GM19455 (cell line): ENCODE data around the gene CDCA7L.
A peak's percentile ranks its signal among the peaks of the same experiment; 100 is the strongest.
"Not testable (repeated sequence)": the region's sequence is repeated elsewhere in the genome, so short reads cannot be mapped to it uniquely, and the experiment has no call there.

Source experiments
- ATAC-seq: cut with Tn5 transposase; IDR thresholded peaks from one replicate; pipeline ENCODE4 v1.9.1; 2021; ENCODE audit not compliant: unreplicated experiment

Gene CDCA7L

GRCh38 chr7:21944616-21945453 is 864 bp downstream of the CDCA7L start:
- no peak for ATAC-seq

- no peak for ATAC-seq
These were observed 2.3 kb downstream of the CDCA7L start for GRCh38 chr7:21943436-21943835.

- ATAC-seq, result no peak
These were observed 2.7 kb downstream of the CDCA7L start for GRCh38 chr7:21942955-21943354.

- no peak for ATAC-seq
These were observed 4.0 kb downstream of the CDCA7L start for GRCh38 chr7:21941611-21942141.

GRCh38 chr7:21939858-21940372 is 5.8 kb downstream of the CDCA7L start:
- no peak for ATAC-seq

- ATAC-seq, result peak; percentile 76
These were observed 6.4 kb downstream of the CDCA7L start for GRCh38 chr7:21939136-21939857.

- no peak for ATAC-seq
These were observed 7.2 kb downstream of the CDCA7L start for GRCh38 chr7:21938463-21938862.

GRCh38 chr7:21934808-21935207 is 10.9 kb downstream of the CDCA7L start:
- no peak for ATAC-seq

- ATAC-seq, result not testable (repeated sequence)
These were observed 12.4 kb downstream of the CDCA7L start for GRCh38 chr7:21933293-21933692.

GRCh38 chr7:21927693-21928092 is 18.0 kb downstream of the CDCA7L start:
- no peak for ATAC-seq

GRCh38 chr7:21926448-21926847 is 19.3 kb downstream of the CDCA7L start:
- no peak for ATAC-seq

GRCh38 chr7:21923658-21924057 is 22.0 kb downstream of the CDCA7L start:
- ATAC-seq, result no peak

- no peak for ATAC-seq
These were observed 23.1 kb downstream of the CDCA7L start for GRCh38 chr7:21922605-21923004.

- no peak for ATAC-seq
These were observed 24.8 kb downstream of the CDCA7L start for GRCh38 chr7:21920936-21921335.

GRCh38 chr7:21918216-21918615 is 27.5 kb downstream of the CDCA7L start:
- no peak for ATAC-seq

GRCh38 chr7:21916629-21917028 is 29.1 kb downstream of the CDCA7L start:
- no peak for ATAC-seq

GRCh38 chr7:21916176-21916575 is 29.5 kb downstream of the CDCA7L start:
- no peak for ATAC-seq

- ATAC-seq, result no peak
These were observed 30.6 kb downstream of the CDCA7L start for GRCh38 chr7:21915140-21915539.

GRCh38 chr7:21914671-21915070 is 31.0 kb downstream of the CDCA7L start:
- ATAC-seq, result no peak

GRCh38 chr7:21912931-21913780 is 32.5 kb downstream of the CDCA7L start:
- ATAC-seq, result no peak

GRCh38 chr7:21912305-21912704 is 33.4 kb downstream of the CDCA7L start:
- ATAC-seq, result no peak
